ENCODE results near the gene SHOC2.

- no peak for TF ChIP-seq POLR2A (IDR thresholded peaks at IDR 0.05)
- no peak for TF ChIP-seq POLR2AphosphoS5 (IDR thresholded peaks at IDR 0.05)
These were observed 39.4 kb upstream of the SHOC2 start for GRCh38 chr10:110880012-110880411.
